Karpas-422 (cell line): ENCODE data around the gene GCAT. TPM values are rescaled to one million over a fixed set of nuclear protein-coding genes. Genes with fewer than 3 reads are reported as not detected.
A peak's percentile ranks its signal among the peaks of the same experiment; 100 is the strongest.
"Not testable (repeated sequence)": the region's sequence is repeated elsewhere in the genome, so short reads cannot be mapped to it uniquely, and the experiment has no call there.

Experiments used
- DNase-seq: peaks from one replicate; pipeline ENCODE4 v3.0.0-alpha.2; 2015
- H2AFZ ChIP-seq: fragments of 200-600 bp; sonication (generic); 2 replicates; pipeline ENCODE4 v1.6.1; 2014; ENCODE audit warnings: antibody characterized with exemption, low read length, mixed read lengths
- H3K27ac ChIP-seq: fragments of 200-600 bp; sonication (generic); 2 replicates; pipeline ENCODE4 v1.5.1; 2014; ENCODE audit warnings: mild to moderate bottlenecking, low read length, moderate library complexity
- H3K27me3 ChIP-seq: fragments of 200-600 bp; sonication (generic); 2 replicates; pipeline ENCODE4 v1.6.1; 2014; ENCODE audit warnings: low read length, mixed read lengths
- H3K36me3 ChIP-seq: fragments of 200-600 bp; sonication (generic); 2 replicates; pipeline ENCODE4 v1.6.1; 2014; ENCODE audit warnings: low read length, mixed read lengths; ENCODE audit not compliant: insufficient read depth
- H3K4me1 ChIP-seq: fragments of 200-600 bp; sonication (generic); 2 replicates; pipeline ENCODE4 v1.6.1; 2014; ENCODE audit warnings: mild to moderate bottlenecking, low read length, mixed read lengths
- H3K4me2 ChIP-seq: fragments of 200-600 bp; sonication (generic); 2 replicates; pipeline ENCODE4 v1.6.1; 2014; ENCODE audit warnings: low read length, low read depth, mild to moderate bottlenecking; ENCODE audit not compliant: poor library complexity, severe bottlenecking
- H3K4me3 ChIP-seq: fragments of 200-600 bp; sonication (generic); 2 replicates; pipeline ENCODE4 v1.5.1; 2014; ENCODE audit warnings: mild to moderate bottlenecking, antibody characterized with exemption, low read length, mixed read lengths
- H3K79me2 ChIP-seq: fragments of 200-600 bp; sonication (generic); 2 replicates; pipeline ENCODE4 v1.6.1; 2014; ENCODE audit warnings: mild to moderate bottlenecking, low read length, mixed read lengths
- H3K9ac ChIP-seq: fragments of 200-600 bp; sonication (generic); 2 replicates; pipeline ENCODE4 v1.6.0; 2014; ENCODE audit warnings: low read length
- H3K9me2 ChIP-seq: fragments of 200-600 bp; sonication (generic), shearing (Covaris generic); replicated peaks from 2 replicates; pipeline ENCODE4 v1.6.0; 2014; ENCODE audit warnings: mild to moderate bottlenecking, low read length, moderate library complexity; ENCODE audit not compliant: insufficient read depth
- H3K9me3 ChIP-seq: fragments of 300-700, 200-600 bp; sonication (generic); 2 replicates; pipeline ENCODE4 v1.6.1; 2014; ENCODE audit warnings: low read length, mixed read lengths
- H4K20me1 ChIP-seq: fragments of 200-600 bp; sonication (generic); 2 replicates; pipeline ENCODE4 v1.6.1; 2014; ENCODE audit warnings: mild to moderate bottlenecking, antibody characterized with exemption, low read length, low read depth; ENCODE audit not compliant: insufficient read depth
- total RNA-seq: library from RNA; depleted of rRNA; stranded (reverse); fragments of >200 nt; shearing (Covaris generic); gene quantifications from 2 replicates; pipeline ENCODE4 v1.2.3, GENCODE V29; 2014; ENCODE audit warnings: low replicate concordance

Gene GCAT
- total RNA-seq, 1 experiment from 2014 or later: 36.6 TPM

DNA sequence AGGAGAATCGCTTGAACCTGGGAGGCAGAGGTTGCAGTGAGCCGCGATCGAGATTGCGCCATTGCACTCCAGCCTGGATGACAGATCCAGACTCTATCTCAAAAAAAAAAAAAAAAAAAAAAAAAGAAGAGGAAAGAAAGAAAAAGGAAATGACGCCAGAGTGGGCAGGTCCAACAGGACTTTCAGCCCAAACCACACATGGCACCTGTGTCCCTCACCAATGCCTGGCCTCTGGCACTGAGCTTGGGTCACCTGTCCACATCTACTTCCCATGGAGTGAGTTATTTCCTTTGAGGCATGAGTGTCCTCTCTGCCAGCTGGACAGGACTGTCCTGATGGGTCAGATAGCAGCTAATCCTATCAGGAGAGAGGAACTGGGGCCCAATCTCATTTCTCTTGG, 15.2 kb upstream of the GCAT start:
- Histone ChIP-seq H3K9ac (no peak overlapping the region), H3K4me2 (no peak overlapping the region), H3K4me1 (no peaks in the 10 kb centered on the region), H3K4me3 (no peak overlapping the region), H3K36me3 (no peaks in the 10 kb centered on the region), H2AFZ (no peak overlapping the region), H3K9me3 (no peaks in the 10 kb centered on the region), H3K9me2 (no peaks in the 10 kb centered on the region), H4K20me1 (no peaks in the 10 kb centered on the region), H3K27me3 (no peaks in the 10 kb centered on the region), H3K79me2 (no peaks in the 10 kb centered on the region), H3K27ac (no peak overlapping the region)
- no peak for DNase-seq

- Histone ChIP-seq H3K36me3 (no peaks in the 10 kb centered on the region), H3K4me2 (no peak overlapping the region), H3K9me2 (no peaks in the 10 kb centered on the region), H3K9me3 (no peaks in the 10 kb centered on the region), H3K4me3 (no peak overlapping the region), H2AFZ (no peak overlapping the region), H3K9ac (no peak overlapping the region), H3K4me1 (peaks cover 9% of the 10 kb centered on the region), H3K27me3 (no peaks in the 10 kb centered on the region), H3K27ac (no peak overlapping the region), H3K79me2 (no peaks in the 10 kb centered on the region), H4K20me1 (no peaks in the 10 kb centered on the region)
- DNase-seq: no peak
Measured at GRCh38 chr22:37794376-37794775, 13.4 kb upstream of the GCAT start.

GRCh38 chr22:37796079-37796478, 11.7 kb upstream of the GCAT start:
- no peaks in the 10 kb centered on the region for H3K36me3 ChIP-seq
- no peak for DNase-seq
- H4K20me1 ChIP-seq: no peaks in the 10 kb centered on the region
- H3K9ac ChIP-seq: no peak overlapping the region
- no peaks in the 10 kb centered on the region for H3K79me2 ChIP-seq
- no peak overlapping the region for H3K4me3 ChIP-seq
- peaks cover 9% of the 10 kb centered on the region for H3K4me1 ChIP-seq
- H3K9me2 ChIP-seq: no peaks in the 10 kb centered on the region
- no peaks in the 10 kb centered on the region for H3K27me3 ChIP-seq
- no peak overlapping the region for H3K27ac ChIP-seq
- no peak overlapping the region for H2AFZ ChIP-seq
- no peaks in the 10 kb centered on the region for H3K9me3 ChIP-seq
- no peak overlapping the region for H3K4me2 ChIP-seq

DNA sequence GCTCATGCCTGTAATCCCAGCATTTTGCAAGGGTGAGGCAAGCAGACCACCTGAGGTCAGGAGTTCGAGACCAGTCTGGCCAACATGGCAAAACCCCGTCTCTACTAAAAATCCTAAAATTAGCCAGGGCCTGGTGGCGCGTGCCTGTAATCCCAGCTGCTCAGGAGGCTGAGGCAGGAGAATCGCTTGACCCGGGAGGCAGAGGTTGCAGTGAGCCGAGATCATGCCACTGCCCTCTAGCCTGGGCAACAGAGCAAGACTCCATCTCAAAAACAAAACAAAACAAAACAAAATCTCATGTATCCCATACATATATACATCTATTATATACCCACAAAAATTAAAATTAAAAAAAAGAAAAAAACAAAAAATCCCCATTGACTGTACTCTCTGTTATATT, 10.5 kb upstream of the GCAT start:
- not testable (repeated sequence) for H3K79me2 ChIP-seq, H3K4me3 ChIP-seq, H3K9me3 ChIP-seq, H3K36me3 ChIP-seq, H2AFZ ChIP-seq, H3K9ac ChIP-seq, H3K27ac ChIP-seq, H4K20me1 ChIP-seq, H3K27me3 ChIP-seq, H3K4me1 ChIP-seq, H3K4me2 ChIP-seq, H3K9me2 ChIP-seq, DNase-seq

DNA sequence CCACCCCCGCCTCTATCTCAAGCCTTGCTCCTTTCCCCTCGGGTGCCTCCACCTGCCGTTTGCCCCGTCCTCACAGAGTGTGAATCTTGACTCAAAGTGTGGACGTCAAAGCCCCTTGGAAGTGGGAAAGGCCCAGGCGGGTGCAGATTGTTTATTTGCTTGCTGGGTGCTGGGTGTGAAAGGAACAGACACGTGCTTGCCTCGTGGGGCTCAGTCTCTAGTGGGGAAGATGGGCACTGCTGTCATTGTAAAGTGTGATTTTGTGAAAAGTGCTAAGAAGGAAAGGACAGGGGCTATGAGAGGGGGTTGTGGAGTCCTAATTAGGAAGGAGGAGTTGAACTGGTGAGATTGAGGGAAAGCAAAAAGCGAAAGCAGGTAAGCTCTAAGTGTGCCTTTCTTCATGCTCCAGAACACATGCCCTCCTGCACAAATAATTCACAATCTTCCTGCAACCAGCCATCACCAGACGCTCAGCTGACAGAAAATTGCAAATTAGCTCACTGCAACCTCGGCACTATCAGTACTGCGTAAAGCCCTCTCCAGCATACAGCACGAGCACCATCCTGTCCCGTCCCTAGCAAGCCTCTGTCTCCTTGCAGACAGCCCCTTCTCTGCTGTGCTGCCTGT, 9.7 kb upstream of the GCAT start:
- Histone ChIP-seq H3K4me1 (peaks cover 9% of the 10 kb centered on the region), H3K27me3 (no peaks in the 10 kb centered on the region), H3K36me3 (no peaks in the 10 kb centered on the region), H4K20me1 (no peaks in the 10 kb centered on the region), H2AFZ (peak overlapping the region; percentile 82), H3K9ac (peak overlapping the region; percentile 39), H3K79me2 (no peaks in the 10 kb centered on the region), H3K9me2 (no peaks in the 10 kb centered on the region), H3K9me3 (no peaks in the 10 kb centered on the region), H3K4me3 (0 out of 2 replicates have a peak overlapping the region, but pooled peaks have one; percentile 34), H3K27ac (no peak overlapping the region), H3K4me2 (peak overlapping the region; percentile 41)
- DNase-seq: no peak

DNA sequence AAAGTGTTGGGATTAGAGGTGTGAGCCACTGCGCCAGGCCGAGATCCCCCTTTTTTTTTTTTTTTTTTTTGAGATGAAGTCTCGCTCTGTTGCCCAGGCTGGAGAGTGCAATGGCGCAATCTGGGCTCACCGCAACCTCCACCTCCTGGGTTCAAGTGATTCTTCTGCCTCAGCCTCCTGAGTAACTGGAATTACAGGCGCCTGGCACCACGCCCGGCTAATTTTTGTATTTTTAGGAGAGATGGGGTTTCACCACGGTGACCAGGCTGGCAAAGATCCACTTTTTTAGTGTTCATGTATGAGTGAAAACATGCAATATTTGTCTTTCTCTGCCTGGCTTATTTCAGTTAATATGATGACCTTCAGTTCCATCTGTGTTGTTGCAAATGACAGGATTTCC, 7.8 kb upstream of the GCAT start:
- DNase-seq, H3K27me3 ChIP-seq: not testable (repeated sequence)

GRCh38 chr22:37801946-37802309, 5.8 kb upstream of the GCAT start:
- Histone ChIP-seq H2AFZ (no peak overlapping the region), H3K9ac (no peak overlapping the region), H3K9me2 (no peaks in the 10 kb centered on the region), H3K4me3 (no peak overlapping the region), H3K27ac (no peak overlapping the region), H3K27me3 (no peaks in the 10 kb centered on the region), H3K36me3 (no peaks in the 10 kb centered on the region), H3K9me3 (no peaks in the 10 kb centered on the region), H4K20me1 (no peaks in the 10 kb centered on the region), H3K4me1 (peaks cover 13% of the 10 kb centered on the region), H3K4me2 (no peak overlapping the region), H3K79me2 (no peaks in the 10 kb centered on the region)
- DNase-seq: no peak

More for the DNA sequence above, 7.8 kb upstream of the GCAT start:
- not testable (repeated sequence) for H3K9me2 ChIP-seq, H3K36me3 ChIP-seq, H3K79me2 ChIP-seq, H3K4me1 ChIP-seq, H3K9me3 ChIP-seq, H3K4me2 ChIP-seq, H4K20me1 ChIP-seq, H2AFZ ChIP-seq, H3K4me3 ChIP-seq, H3K27ac ChIP-seq, H3K9ac ChIP-seq

DNA sequence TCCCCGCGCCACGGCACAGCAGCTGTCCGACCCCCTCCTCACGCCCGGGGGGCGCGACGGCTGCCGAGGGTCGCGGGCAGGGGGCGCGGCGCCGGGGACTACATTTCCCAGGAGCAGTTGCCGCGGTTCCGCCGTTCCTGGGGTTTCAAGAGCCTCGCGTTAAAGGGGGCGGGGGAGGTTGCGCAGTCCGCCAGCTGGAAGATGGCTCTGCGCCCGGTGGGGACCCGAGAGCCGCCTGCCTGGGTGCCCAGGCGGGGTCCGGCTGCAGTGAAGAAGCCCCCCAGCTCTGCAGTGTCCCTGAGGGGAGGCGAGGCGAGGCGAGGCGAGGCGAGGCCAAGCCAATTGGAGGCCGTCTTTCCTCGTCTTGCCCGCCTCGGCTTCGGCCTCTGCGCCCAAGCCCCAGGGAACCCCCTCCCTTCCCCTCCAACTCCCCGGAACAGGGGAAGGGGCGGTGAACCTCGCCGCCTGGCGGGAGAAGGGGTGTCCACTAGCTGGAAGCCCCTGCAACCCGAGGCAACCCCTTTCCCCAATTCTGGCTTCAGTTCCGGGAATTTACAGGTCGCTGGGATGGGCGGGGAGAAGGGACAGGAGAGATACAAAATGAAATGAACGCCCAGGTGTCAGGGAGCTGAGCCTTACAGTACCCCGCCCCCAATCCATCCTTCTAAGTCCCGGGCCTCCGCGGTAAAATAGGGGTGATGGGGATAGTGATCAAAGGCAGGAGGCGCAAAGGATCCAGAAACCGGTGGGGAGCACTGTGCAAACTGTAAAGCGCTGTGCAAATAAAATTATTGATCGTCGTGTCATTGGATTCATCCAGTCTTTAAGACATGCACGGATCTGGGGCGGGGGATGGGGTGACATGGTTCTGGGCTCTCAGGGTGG, 5.2 kb upstream of the GCAT start:
- H2AFZ ChIP-seq: no peak overlapping the region
- H4K20me1 ChIP-seq: no peaks in the 10 kb centered on the region
- no peak overlapping the region for H3K4me3 ChIP-seq
- no peaks in the 10 kb centered on the region for H3K79me2 ChIP-seq
- no peaks in the 10 kb centered on the region for H3K27me3 ChIP-seq
- H3K4me2 ChIP-seq: no peak overlapping the region
- no peaks in the 10 kb centered on the region for H3K9me2 ChIP-seq
- H3K9ac ChIP-seq: no peak overlapping the region
- no peaks in the 10 kb centered on the region for H3K9me3 ChIP-seq
- peaks cover 18% of the 10 kb centered on the region for H3K4me1 ChIP-seq
- H3K27ac ChIP-seq: no peak overlapping the region
- no peaks in the 10 kb centered on the region for H3K36me3 ChIP-seq
- no peak for DNase-seq
